HG03354 (cell line): ENCODE data around the gene PRSS22.

Source experiments
- ATAC-seq: cut with Tn5 transposase; IDR thresholded peaks from one replicate; pipeline ENCODE4 v1.9.1; 2021; ENCODE audit warnings: mild to moderate bottlenecking; ENCODE audit not compliant: unreplicated experiment, poor library complexity, severe bottlenecking

The PRSS22 gene

GRCh38 chr16:2881783-2882649 is 24.0 kb upstream of the PRSS22 start:
- ATAC-seq, result peak; percentile 14

GRCh38 chr16:2879854-2880508 is 22.0 kb upstream of the PRSS22 start:
- no peak for ATAC-seq

DNA sequence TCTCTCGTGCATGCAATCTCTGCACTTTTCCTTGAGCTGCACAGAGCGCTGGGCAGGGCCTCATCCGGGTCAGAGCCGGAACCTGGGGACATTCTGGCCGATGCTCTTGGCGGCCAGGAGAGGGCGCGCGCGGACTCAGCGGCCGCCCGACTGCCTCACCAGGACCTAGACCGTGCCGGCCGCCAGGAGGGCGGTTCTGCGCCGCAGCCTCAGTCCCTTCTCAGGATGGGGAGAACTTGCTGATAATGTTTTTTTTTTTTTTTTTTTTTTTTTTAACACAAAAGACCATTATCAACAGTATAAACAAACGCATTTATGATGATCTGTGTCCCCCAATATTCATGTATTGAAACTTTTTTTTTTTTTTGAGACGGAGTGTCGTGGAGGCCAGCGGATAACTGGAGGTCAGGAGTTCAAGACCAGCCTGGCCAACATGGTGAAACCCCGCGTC is 17.0 kb upstream of the PRSS22 start:
- ATAC-seq, result peak; percentile 75

DNA sequence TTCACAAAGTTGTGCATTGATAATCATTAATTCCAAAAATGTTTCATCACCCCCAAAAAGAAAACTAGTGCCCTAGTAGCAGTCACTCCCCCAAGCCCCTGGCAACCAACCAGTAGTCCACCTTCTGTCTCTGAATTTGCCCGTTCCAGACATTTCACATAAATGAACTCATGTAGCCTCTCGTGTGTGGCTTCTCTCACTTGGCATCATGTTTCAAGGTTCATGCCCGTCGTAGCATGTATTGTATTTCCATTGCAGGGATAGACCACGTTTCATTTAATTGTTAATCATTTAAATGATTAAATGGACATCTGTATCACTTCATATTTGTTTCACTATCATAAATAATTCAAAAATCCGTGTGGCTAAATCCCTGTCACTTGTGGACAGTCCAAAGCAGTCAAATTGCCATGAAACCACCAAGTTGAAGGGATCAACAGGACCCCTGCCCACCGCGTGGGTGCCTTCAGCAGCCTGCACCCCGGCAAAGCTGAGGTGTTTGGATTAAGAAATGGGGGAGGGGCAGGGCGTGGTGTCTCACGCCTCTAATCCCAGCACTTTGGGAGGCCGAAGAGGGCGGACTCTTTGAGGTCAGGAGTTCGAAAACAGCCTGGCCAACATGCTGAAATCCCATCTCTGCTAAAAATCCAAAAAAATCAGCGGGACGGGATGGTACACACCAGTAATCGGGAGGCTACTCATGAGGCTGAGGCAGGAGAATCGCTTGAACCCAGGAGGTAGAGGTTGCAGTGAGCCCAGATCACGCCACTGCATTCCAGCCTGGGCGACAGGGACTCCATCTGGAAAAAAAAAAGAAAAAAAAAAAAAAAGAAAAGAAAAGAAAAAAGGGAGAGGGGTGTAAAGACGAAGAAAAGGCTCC is 16.3 kb upstream of the PRSS22 start:
- ATAC-seq, result no peak

- ATAC-seq, result no peak
Measured at GRCh38 chr16:2871926-2872325, 14.0 kb upstream of the PRSS22 start.

GRCh38 chr16:2867987-2868789 is 10.2 kb upstream of the PRSS22 start:
- peak; percentile 90 for ATAC-seq

DNA sequence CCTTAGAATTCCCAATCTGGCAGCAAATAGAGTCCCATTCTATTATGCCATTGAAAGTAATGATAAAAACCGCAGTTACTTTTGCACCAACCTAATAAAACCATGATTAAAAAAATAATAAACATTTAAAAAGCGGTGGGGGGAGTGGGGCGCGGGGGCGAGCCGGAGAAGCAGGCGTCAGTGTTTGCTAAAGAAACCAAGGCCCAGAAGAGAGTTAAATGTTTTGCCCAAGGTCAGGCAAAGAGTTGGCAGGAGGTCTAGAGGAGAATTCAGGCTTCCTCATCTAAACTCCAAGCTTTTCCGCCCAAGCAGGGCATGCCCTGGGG is 9.7 kb upstream of the PRSS22 start:
- ATAC-seq, result no peak

DNA sequence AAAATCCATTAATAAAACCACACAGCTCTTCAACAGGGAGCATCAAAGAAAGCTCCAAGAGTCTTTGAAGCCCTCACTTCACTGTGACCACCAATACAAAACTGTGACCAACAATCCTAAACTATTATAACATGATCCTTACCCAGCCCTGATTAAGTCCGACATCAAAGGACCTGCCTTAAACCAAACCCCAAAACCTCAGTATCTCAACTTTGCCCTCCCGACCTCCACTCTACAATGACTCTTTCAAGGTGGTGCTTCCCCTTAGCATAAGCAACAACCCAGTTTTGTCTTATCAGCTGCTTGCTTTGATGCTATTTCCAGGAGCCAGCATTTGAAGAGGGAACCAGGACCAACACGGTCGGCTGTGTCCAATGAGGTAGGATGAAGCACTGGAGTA is 8.5 kb upstream of the PRSS22 start:
- no peak for ATAC-seq

GRCh38 chr16:2865651-2866050 is 7.7 kb upstream of the PRSS22 start:
- ATAC-seq, result no peak

DNA sequence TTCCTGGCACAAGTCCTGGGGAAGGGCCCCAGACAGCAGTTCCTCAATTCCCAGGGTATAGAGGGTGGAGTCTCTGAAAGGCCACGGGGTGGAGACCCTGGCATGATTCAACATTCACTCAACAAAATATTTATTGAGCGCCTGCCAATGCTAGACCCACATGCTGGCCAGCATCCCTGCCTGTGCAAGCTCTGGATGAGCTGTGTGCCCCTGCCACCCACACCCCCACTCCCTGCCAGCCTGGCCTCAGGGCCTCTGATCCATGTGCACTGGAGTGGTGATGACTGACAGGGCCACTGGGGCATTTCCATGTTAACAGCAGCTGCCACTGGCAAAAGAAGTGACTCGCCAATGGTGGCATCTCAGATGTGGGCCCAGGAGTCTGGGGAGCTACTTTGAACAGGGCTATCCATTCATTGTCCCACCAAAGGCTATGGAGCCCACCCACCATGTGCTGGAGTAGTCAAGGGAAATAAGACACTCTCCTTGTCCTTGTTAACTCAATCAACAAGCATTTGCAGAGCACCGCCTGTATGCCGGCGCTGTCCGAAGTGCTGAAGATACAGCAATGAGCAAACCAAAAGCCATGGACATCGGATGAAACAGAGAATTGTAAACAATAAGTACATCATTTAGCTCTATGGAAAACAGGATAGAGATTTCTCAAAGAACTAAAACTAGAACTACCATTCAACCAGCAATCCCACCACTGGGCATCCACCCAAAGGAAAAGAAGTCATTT is 3.0 kb upstream of the PRSS22 start:
- no peak for ATAC-seq

GRCh38 chr16:2859686-2860265 is 1.8 kb upstream of the PRSS22 start:
- no peak for ATAC-seq

DNA sequence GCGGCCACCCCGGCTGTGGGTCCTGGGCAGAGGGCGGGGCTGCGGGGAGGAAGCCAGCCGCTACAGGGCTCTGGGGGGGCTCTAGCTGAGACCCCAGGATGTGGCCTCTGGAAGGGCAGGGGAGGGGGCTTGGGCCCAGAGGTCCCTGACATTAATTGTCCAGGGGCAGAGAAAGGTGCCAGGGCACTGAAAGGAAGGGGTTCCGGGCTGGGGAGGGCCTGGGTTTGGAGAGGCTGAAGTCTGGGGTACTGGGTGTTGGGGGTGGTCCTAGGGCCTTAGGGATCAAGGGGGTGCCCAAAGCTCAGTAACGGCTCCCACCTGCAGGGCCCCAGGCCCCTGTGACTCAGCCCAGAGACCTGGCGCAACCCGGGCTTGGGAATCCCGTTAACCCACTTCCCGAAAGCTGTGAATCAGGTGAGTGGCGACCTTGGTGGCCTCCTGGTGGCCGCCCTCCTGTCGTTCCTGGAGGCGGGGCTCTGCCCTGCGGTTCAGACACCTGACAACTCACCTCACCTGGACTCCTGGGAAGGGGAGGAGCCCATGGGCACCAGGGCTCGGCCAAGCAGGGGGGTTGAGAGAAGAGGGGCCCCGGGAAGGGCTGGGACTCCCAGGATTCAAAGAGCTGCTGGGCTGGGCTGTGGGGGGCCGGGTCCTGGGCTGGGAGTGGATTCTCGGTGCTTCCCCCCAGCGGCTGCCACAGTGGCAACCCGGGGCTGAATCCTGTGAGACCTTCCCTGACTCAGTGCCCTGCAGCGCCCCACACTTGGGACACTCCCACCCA is 465 bp upstream of the PRSS22 start:
- no peak for ATAC-seq

GRCh38 chr16:2856686-2857450 is 1.1 kb downstream of the PRSS22 start:
- no peak for ATAC-seq

DNA sequence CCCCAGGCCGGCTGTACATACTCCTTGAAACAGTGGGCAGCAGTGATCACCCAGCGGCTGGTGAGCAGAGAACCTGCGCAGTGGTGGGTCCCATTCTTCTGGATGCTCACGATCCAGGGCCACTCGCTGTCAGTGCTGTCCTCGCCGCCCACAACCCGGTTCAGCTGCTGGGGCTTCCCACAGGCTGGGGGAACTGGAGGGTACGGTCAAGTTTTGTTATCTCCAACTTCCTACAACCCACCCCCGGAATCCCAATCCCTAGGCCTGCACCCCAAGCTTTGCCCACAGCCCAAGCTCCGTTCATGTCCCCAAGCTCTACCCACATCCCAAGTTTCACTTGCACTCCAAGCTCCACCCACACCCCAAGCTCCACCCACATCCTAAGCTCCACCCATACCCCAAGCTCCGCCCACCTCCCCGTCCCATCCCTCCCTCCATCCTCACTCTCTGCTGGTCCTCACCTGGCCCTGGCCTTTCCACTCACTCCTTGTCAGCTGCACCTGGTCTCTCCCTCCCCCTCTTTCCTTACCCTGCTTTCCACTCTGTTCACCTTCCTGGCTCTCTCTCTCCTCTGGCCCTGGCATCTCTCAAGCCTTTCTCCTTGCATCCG is 1.8 kb downstream of the PRSS22 start:
- no peak for ATAC-seq

GRCh38 chr16:2855536-2855935 is 2.4 kb downstream of the PRSS22 start:
- no peak for ATAC-seq

DNA sequence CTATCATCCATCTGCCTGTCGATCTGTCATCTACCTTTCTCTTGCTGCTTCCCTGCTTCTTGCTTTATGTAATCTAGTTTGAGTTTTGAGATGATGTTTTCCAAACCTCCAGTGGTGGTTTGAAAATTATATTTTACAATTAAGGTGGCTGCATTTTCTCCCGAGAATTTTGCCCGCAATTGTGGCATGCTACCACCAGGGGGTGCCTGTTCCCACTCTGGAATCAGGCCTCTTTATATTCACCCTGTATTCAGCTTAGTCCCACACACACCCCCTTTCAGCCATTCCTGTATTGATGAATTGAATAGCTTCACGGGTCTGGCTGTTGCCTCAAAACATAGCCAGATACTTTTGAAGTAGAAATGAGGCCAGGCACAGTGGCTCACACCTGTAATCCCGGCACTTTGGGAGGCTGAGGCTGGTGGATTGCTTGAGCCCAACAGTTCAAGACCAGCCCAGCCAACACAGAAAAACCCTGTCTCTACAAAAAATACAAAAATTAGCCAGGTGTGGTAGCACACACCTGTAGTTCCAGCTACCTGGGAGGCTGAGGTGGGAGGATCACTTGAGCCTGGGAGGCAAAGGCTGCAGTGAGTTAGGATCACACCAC is 3.2 kb downstream of the PRSS22 start:
- no peak for ATAC-seq
